Common myeloid progenitor, CD34-positive (primary cell): ENCODE measurements around the gene ADAMTS17.

Source experiments
- CTCF ChIA-PET: fragments of 350-600 bp; sonication (Branson Sonifier 250); formaldehyde crosslinking; loops from one replicate; lab custom pipeline; 2021; ENCODE audit warnings: antibody characterized with exemption; lab: Charles Lee
- POLR2A ChIA-PET: fragments of 350-600 bp; sonication (Branson Sonifier 250); formaldehyde crosslinking; loops from one replicate; lab custom pipeline; 2021; ENCODE audit warnings: antibody characterized with exemption; lab: Charles Lee
- DNase-seq, 3 donors: peaks; one replicate each; pipeline versions ENCODE4 v3.0.0 to v3.0.0-alpha.2; 2013
- H3K27ac ChIP-seq, 2 experiments: 1 replicate in 1 of 2; 2 replicates in 1 of 2; pipeline ENCODE4 v1.7.0; 2013; ENCODE audit warnings: inconsistent platforms in 2 of 2, low read length in 2 of 2, mild to moderate bottlenecking in 2 of 2, low read depth in 1 of 2, moderate library complexity in 1 of 2; ENCODE audit not compliant: severe bottlenecking in 2 of 2, insufficient read depth in 1 of 2, poor library complexity in 1 of 2
- H3K27me3 ChIP-seq, 5 experiments: replicated peaks in 2 of 5; 1 replicate in 3 of 5; 2 replicates in 2 of 5; pipeline versions ENCODE4 v1.6.1 to v1.7.0; 2013; ENCODE audit warnings: low read length in 4 of 5, mild to moderate bottlenecking in 2 of 5, moderate library complexity in 2 of 5, inconsistent platforms in 1 of 5; ENCODE audit not compliant: insufficient read depth in 5 of 5, control insufficient read depth in 4 of 5
- H3K36me3 ChIP-seq, 4 experiments: 1 replicate in 2 of 4; 2 replicates in 2 of 4; pipeline versions ENCODE4 v1.6.1 to v1.7.0; 2013; ENCODE audit warnings: low read length in 3 of 4, control low read depth in 1 of 4, mild to moderate bottlenecking in 1 of 4; ENCODE audit not compliant: control insufficient read depth in 4 of 4, insufficient read depth in 4 of 4
- H3K4me1 ChIP-seq, 4 experiments: 1 replicate in 3 of 4; 2 replicates in 1 of 4; pipeline versions ENCODE4 v1.6.1 to v1.7.1; 2013; ENCODE audit warnings: low read length in 3 of 4, mild to moderate bottlenecking in 3 of 4, control low read depth in 1 of 4, inconsistent platforms in 1 of 4, moderate library complexity in 1 of 4; ENCODE audit not compliant: control insufficient read depth in 4 of 4, insufficient read depth in 4 of 4; ENCODE audit errors: control extremely low read depth in 1 of 4
- H3K4me3 ChIP-seq, 7 experiments: 1 replicate in 4 of 7; 2 replicates in 3 of 7; pipeline versions ENCODE4 v1.5.1 to v1.7.0; 2013; ENCODE audit warnings: mild to moderate bottlenecking in 7 of 7, low read length in 6 of 7, moderate library complexity in 6 of 7, inconsistent platforms in 2 of 7, low read depth in 2 of 7, control low read depth in 1 of 7; ENCODE audit not compliant: insufficient read depth in 4 of 7, control insufficient read depth in 1 of 7; ENCODE audit errors: extremely low read depth in 1 of 7
- H3K9me3 ChIP-seq, 5 experiments: 1 replicate in 4 of 5; 2 replicates in 1 of 5; pipeline versions ENCODE4 v1.6.1 to v1.7.1; 2013; ENCODE audit warnings: low read length in 4 of 5, mild to moderate bottlenecking in 2 of 5, inconsistent platforms in 1 of 5, low read depth in 1 of 5, moderate library complexity in 1 of 5; ENCODE audit not compliant: control insufficient read depth in 4 of 5, insufficient read depth in 2 of 5; ENCODE audit errors: control extremely low read depth in 1 of 5
- WGBS: methylation state at CpG from one replicate; pipeline ENCODE4 v1.1.5; 2013; ENCODE audit not compliant: insufficient coverage; 5-methylcytosine and 5-hydroxymethylcytosine counted together

ADAMTS17 gene

DNA sequence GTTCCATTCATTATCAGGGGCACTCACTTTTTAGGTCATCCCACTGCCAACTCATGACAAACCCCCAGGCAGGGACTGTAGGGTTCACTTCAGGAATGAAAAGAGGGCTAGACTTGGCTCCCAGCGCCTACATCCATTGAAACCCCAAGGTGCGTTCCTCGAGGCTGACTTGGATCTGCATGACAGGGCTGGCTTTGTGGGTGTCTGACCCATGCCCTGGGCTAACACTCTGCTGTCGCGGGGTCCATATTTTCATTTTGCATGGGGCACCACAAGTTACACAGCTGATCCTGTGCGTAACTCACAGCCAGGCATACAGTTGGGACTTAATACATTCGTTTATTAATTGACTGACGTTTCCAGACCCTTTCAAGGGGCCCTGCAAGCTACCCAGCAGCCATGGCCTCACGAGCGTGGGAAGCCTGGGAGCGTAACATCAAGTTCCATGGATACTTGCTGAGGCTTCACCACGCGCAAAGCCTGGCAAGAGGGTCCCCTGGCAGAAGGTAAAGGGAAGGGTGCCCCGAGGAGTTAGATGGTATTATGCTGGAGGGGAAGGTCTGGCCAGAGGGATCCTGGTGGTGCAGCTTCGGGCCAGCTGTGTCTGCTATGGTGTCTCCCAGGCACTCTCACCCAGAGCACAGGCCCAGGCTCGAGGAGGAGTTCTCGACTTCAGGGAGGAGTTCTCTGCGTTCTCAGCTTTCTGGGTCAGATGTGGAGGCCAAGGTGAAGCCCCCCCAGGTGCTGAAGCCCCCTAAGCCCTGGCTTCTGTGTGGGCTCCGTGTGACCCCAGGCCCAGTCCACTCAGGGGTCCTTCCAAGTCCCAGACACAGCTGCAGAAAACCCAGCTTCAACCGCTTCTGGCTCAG, 85.4 kb downstream of the ADAMTS17 start:
- Histone ChIP-seq H3K27ac (no peak overlapping the region), H3K4me1 (no peaks in the 10 kb centered on the region), H3K4me3 (no peak overlapping the region), H3K36me3 (no peaks in the 10 kb centered on the region), H3K9me3 (peaks cover 0 to 6% (median 0%) of the 10 kb centered on the region in 5 experiments), H3K27me3 (no peaks in the 10 kb centered on the region)
- DNase-seq: no peak
- ChIA-PET POLR2A (no interaction called here), CTCF (no interaction called here)
- 92% methylated on average over 18 of the region's 20 CpGs for WGBS

DNA sequence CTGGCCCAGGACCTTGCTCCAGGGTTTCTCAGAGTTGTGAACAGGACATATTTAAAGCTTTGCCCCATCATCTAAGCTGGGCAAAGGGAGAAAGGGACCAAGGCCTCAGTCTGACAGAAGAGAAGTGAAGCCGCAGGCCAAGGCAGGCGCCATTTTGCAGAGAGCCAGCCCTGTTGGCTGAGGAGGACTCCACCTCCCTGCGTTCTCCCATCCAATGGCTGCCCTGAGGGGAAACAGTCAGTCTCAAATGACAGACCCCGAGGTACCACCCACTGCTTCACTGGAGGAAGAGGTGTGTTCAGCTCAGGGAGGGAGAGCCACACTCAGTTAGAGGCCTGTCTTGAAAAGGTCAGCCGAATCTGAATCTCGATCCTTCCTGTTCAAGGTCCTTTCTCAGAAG, 86.1 kb downstream of the ADAMTS17 start:
- Histone ChIP-seq H3K4me1 (no peaks in the 10 kb centered on the region), H3K4me3 (no peak overlapping the region), H3K36me3 (no peaks in the 10 kb centered on the region), H3K27me3 (no peaks in the 10 kb centered on the region), H3K27ac (no peak overlapping the region), H3K9me3 (peaks cover 0 to 6% (median 0%) of the 10 kb centered on the region in 5 experiments)
- 100% methylated on average over 5 of the region's 6 CpGs for WGBS
- no peak for DNase-seq
- ChIA-PET CTCF (no interaction called here), POLR2A (no interaction called here)

DNA sequence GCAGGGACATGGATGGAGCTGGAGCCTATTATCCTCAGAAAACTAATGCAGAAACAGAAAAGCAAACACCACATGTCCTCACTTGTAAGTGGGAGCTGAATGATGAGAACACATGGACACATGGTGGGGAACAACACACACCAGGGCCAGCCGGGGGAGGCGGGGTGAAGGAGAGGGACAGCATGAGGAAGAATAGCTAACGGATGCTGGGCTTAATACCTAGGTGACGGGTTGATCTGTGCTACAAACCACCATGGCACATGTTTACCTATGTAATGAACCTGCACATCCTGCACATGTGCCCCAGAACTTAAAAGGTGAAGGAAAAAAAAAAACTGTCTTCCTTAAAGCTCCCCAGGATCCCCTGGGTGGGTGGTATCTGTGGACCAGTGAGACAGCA, 87.1 kb downstream of the ADAMTS17 start:
- Histone ChIP-seq H3K36me3 (no peaks in the 10 kb centered on the region), H3K27me3 (no peaks in the 10 kb centered on the region), H3K4me1 (no peaks in the 10 kb centered on the region), H3K9me3 (peaks cover 0 to 6% (median 0%) of the 10 kb centered on the region in 5 experiments), H3K4me3 (no peak overlapping the region), H3K27ac (no peak overlapping the region)
- DNase-seq: no peak
- POLR2A ChIA-PET: no interaction called here
- CTCF ChIA-PET: no interaction called here
- 100% methylated on average over 1 of the region's 4 CpGs for WGBS

DNA sequence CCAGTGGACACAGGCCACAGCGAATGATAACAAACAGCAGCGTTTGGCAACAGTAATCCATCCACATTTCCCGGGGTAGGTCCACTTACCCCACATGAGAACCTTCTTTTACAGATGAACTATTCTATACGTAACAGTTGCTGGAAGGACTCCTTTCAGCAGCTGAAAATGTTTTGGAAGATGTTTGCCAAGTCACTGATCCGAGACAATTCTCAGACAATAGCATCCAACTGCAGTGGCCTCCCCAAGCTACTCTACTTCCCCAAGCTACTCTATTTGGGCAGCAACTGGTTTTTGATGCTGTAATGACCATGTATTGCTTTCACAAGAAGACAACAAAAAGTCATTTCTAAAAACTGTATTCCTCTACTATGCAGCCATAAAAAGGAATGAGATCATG, 87.5 kb downstream of the ADAMTS17 start:
- Histone ChIP-seq H3K4me1 (no peaks in the 10 kb centered on the region), H3K9me3 (peaks cover 0 to 5% (median 0%) of the 10 kb centered on the region in 5 experiments), H3K27ac (no peak overlapping the region), H3K36me3 (no peaks in the 10 kb centered on the region), H3K4me3 (no peak overlapping the region), H3K27me3 (no peaks in the 10 kb centered on the region)
- DNase-seq: no peak
- ChIA-PET POLR2A (no interaction called here), CTCF (no interaction called here)
- 92% methylated on average over 5 of the region's 5 CpGs for WGBS

DNA sequence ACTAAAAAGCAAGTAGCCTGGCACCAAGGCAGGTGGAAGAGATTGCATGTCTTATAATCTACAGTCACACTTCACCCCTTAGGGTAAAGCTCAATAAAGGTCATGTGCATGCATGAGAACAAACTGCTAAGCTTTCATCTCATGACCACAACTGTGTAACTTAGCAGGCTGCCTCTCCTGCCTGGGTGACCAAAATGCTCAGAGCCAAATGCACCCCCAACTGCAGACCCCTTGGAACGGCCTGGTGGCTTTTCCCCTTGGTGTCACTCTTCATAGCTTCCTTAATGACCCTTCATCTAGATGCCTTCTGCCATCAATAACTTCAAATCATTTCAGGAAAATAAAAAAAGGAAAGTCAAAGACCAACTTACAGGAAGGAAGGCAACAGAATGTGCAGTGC, 88.1 kb downstream of the ADAMTS17 start:
- DNase-seq: no peak
- no peaks in the 10 kb centered on the region for H3K36me3 ChIP-seq
- H3K4me1 ChIP-seq: no peaks in the 10 kb centered on the region
- no peak overlapping the region for H3K4me3 ChIP-seq
- H3K9me3 ChIP-seq: peaks cover 0 to 4% (median 0%) of the 10 kb centered on the region in 5 experiments
- H3K27ac ChIP-seq: no peak overlapping the region
- CTCF ChIA-PET: no interaction called here
- H3K27me3 ChIP-seq: no peaks in the 10 kb centered on the region
- POLR2A ChIA-PET: no interaction called here
- 40% methylated on average over 1 of the region's 1 CpG for WGBS

DNA sequence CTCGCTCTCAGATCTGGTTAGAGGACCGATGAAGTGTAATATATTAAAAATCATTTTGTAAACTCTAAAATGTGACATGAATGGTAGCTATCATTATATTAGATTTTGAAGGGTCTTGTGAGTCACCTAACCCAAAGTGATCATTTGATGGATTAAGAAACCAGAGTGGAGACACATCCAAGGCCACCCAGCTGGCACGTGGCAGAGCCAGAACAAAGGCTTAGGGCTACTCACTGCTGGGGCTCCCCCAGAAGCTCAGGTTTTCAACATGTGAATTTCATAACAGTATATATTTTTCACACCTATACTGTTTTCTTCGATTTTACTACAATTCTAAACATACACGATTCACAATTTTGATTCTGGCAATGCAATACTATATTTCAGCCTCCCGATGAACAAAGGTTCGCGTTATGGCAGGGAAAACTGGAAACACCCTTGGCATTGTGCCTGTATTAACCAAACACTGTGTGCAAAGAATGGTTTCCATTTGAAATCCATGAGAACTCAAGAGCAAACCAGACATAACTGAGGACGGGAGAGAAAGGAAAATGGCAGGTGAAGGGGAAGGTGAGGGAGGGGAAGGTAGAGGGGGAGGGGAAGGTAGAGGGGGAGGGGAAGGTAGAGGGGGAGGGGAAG, 88.9 kb downstream of the ADAMTS17 start:
- WGBS: 94% methylated on average over 6 of the region's 9 CpGs
- POLR2A ChIA-PET: no interaction called here
- no peaks in the 10 kb centered on the region for H3K36me3 ChIP-seq
- no peaks in the 10 kb centered on the region for H3K27me3 ChIP-seq
- H3K4me3 ChIP-seq: no peak overlapping the region
- H3K27ac ChIP-seq: no peak overlapping the region
- H3K4me1 ChIP-seq: no peaks in the 10 kb centered on the region
- peaks cover 0 to 4% (median 0%) of the 10 kb centered on the region in 5 experiments for H3K9me3 ChIP-seq
- CTCF ChIA-PET: no interaction called here
- no peak for DNase-seq

DNA sequence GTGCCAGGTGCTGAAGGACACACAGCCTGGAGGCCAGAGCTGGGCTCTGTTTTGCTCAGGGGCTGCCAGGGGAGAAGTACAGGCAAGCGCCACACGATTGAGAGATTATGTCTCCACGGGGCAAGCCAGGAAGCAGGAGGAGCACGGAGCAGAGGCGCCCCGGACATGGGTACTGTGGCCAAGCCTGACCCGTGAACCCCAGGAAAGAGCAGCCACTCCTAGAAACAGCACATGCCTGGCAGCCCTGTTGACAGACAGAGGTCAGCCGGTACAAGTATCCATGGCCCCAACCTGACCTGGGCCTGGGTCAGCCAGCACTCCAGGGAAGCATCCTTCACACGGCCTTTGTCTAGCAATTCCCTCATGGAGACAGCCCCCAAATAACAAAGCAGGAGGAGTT, 89.4 kb downstream of the ADAMTS17 start:
- ChIA-PET CTCF (no interaction called here), POLR2A (no interaction called here)
- Histone ChIP-seq H3K9me3 (peaks cover 0 to 2% (median 0%) of the 10 kb centered on the region in 5 experiments), H3K27ac (no peak overlapping the region), H3K36me3 (no peaks in the 10 kb centered on the region), H3K4me1 (no peaks in the 10 kb centered on the region), H3K27me3 (no peaks in the 10 kb centered on the region), H3K4me3 (no peak overlapping the region)
- WGBS: 95% methylated on average over 9 of the region's 9 CpGs
- DNase-seq: no peak
